NCI-H2227 (cell line): ENCODE data around the gene PLA2G2A.
"Not testable (repeated sequence)": the region's sequence is repeated elsewhere in the genome, so short reads cannot be mapped to it uniquely, and the experiment has no call there.

Source experiments
- DNase-seq: peaks from one replicate; lab custom pipeline; 2025; ENCODE audit not compliant: unreplicated experiment; lab: John Stamatoyannopoulos, UW

The PLA2G2A gene

DNA sequence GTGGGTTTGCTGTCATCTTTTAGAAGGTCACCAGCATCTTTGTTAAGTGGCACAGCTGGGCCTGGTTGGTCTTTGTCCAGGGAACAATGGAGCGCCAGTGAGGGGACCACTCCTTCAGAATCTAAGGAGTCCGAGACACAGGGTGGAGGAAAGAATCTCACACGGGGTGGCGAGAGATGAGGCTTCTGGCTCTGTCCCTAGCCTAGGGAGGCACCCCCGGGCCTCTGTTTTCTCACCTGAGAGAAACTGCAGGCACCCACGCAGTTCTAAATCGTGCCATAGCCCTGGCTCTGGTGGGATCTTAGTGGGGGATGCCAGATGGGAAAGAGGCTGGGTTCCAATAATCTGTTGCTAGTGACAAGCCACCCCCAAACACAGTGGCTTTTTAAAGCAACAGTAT is 45.1 kb downstream of the PLA2G2A start:
- DNase-seq = no peak

- DNase-seq = no peak
Measured at GRCh38 chr1:19932866-19933265, 46.6 kb downstream of the PLA2G2A start.

DNA sequence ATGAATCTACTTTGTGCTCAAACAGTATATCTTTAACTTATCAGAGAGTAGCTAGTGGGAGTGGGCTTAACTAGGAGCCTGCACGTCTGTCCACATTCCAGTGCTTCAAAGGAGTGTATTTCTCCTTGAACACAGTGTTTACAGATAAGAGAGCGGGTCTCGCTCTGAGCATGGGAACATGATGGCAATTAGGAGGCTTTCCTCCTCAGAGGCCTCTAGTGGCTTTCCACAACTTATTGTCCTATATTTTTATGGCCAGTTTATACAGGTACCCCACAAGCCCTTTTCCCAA is 52.3 kb downstream of the PLA2G2A start:
- not testable (repeated sequence) for DNase-seq

DNA sequence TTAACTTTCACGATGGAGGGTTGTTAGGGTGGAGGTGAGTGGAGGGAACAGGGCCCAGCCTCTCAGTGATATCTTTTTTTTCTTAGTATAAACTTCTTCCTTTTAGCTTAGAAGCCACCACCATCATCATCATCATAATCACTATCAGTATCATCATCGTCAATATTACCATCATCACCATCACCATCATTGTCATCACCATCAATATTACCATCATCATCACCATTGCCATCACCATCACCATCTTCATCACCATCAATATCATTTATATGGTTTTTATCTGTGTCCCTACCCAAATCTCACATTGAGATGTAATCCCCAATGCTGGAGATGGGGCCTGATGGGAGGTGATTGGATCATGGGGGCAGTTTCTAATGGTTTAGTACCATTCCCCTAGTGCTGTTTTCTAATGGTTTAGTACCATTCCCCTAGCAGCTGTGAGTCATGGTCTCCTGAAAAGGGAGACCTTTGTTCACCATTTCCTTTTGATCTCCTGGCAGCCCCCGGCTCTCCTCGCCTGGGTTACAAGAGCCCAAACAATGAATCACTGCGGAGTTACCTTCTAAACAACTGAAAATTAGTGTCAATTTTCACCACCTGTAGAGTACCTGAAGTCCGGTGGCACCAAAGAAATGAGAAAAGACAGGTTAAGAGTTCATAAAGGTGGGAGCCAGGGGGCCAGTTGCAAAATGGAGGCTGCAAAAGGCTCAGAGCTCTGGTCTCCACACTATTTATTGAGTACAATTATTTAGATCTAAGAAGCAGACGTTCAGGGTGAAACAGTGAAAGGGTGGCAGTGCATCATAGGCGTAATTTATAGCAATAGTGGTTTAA is 52.9 kb downstream of the PLA2G2A start:
- DNase-seq = no peak
